Body of pancreas (tissue), 4 donors: Measurements from ENCODE around the gene KCNAB1. TPM values are rescaled to one million over a fixed set of nuclear protein-coding genes. Genes with fewer than 3 reads are reported as not detected.

Source experiments
- ATAC-seq: fragments of 150-250 bp; one replicate; pipeline ENCODE4 v1.9.1; 2016
- DNase-seq, 4 donors: peaks; one replicate each; pipeline ENCODE4 v3.0.0-alpha.2; 2019
- H3K27ac ChIP-seq, 4 donors: fragments of 200-600 bp; sonication (generic); 1 replicate in 3 of 4; 2 replicates in 1 of 4; pipeline versions ENCODE4 v1.5.1 to v1.6.1; 2016 to 2019; ENCODE audit warnings: mild to moderate bottlenecking in 1 of 4, mixed read lengths in 1 of 4, moderate library complexity in 1 of 4
- H3K27me3 ChIP-seq, 2 donors: fragments of 200-600 bp; sonication (generic); one replicate each; pipeline ENCODE4 v1.6.0; 2016; ENCODE audit warnings: mild to moderate bottlenecking in 1 of 2
- H3K36me3 ChIP-seq, 2 donors: fragments of 200-600 bp; sonication (generic); replicated peaks in 1 of 2; 2 replicates each; pipeline ENCODE4 v1.5.1; 2016; ENCODE audit warnings: low read depth in 2 of 2; ENCODE audit not compliant: insufficient read depth in 1 of 2
- H3K4me1 ChIP-seq: fragments of 200-600 bp; sonication (generic); one replicate; pipeline ENCODE4 v1.6.0; 2016
- H3K4me3 ChIP-seq, 2 donors: fragments of 200-600 bp; sonication (generic); 1 replicate in 1 of 2; 2 replicates in 1 of 2; pipeline ENCODE4 v1.5.1; 2016 to 2019
- H3K9me3 ChIP-seq, 3 donors: fragments of 200-600 bp; sonication (generic); 1 replicate in 2 of 3; 2 replicates in 1 of 3; pipeline ENCODE4 v1.5.1; 2016
- POLR2A ChIP-seq, 3 donors: fragments of 450-650 bp; IDR thresholded peaks; one replicate each; pipeline ENCODE4 v1.6.1; 2016; ENCODE audit warnings: antibody characterized with exemption in 3 of 3, mild to moderate bottlenecking in 2 of 3
- WGBS, 2 donors: methylation state at CpG; one replicate each; pipeline ENCODE4 v1.1.5; 2017; 5-methylcytosine and 5-hydroxymethylcytosine counted together
- intact Hi-C: fragments of 100-400 bp; cut with DNase I; formaldehyde crosslinking; loops from one replicate; pipeline ENCODE4 v1.15.1; 2023
- total RNA-seq, 2 donors: library from RNA; depleted of rRNA; stranded (reverse); fragments of >200 nt; gene quantifications; one replicate each; pipeline ENCODE4 v1.1.0, GENCODE V29; 2016
- TF ChIP-seq, protein P1 (sequence below), 7 experiments: fragments of 450-650 bp in 4 of 7; fragments of 200-600 bp in 3 of 7; sonication (generic) in 3 of 7; IDR thresholded peaks; one replicate each; pipeline ENCODE4 v1.5.1; 2016 to 2019; ENCODE audit warnings: antibody characterized with exemption in 7 of 7

Gene KCNAB1
- total RNA-seq, 2 donors from 2014 or later = 5.2 to 5.3 TPM

DNA sequence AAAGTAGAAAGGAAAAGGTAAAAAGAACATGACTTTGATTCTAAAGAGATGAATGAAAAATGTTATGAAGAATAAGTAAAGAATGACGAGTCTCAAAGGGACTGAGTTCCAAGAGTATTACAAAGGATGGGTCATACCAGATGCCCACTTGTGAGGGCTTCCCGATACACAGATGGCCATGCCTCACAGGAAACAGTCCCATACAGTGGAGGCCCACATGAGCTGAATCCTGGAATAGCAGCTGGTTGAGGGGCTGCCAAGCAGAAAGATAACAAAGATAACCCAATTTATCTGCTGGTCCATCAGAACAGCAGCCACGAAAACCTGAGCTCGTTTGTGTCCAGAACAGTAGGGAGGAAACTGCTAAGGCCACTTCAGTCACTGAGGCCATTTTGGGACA lies 430.9 kb downstream of the KCNAB1 start:
- no peak for DNase-seq
- no peak for ATAC-seq
- no peak for TF ChIP-seq POLR2A (IDR thresholded peaks at IDR 0.05)
- TF ChIP-seq, protein P1, sequence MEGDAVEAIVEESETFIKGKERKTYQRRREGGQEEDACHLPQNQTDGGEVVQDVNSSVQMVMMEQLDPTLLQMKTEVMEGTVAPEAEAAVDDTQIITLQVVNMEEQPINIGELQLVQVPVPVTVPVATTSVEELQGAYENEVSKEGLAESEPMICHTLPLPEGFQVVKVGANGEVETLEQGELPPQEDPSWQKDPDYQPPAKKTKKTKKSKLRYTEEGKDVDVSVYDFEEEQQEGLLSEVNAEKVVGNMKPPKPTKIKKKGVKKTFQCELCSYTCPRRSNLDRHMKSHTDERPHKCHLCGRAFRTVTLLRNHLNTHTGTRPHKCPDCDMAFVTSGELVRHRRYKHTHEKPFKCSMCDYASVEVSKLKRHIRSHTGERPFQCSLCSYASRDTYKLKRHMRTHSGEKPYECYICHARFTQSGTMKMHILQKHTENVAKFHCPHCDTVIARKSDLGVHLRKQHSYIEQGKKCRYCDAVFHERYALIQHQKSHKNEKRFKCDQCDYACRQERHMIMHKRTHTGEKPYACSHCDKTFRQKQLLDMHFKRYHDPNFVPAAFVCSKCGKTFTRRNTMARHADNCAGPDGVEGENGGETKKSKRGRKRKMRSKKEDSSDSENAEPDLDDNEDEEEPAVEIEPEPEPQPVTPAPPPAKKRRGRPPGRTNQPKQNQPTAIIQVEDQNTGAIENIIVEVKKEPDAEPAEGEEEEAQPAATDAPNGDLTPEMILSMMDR (IDR thresholded peaks at IDR 0.05) = no peak
- Histone ChIP-seq H3K27me3 (no peaks in the 10 kb centered on the region), H3K9me3 (no peaks in the 10 kb centered on the region), H3K4me3 (no peak overlapping the region), H3K4me1 (peaks cover 66% of the 10 kb centered on the region), H3K36me3 (no peaks in the 10 kb centered on the region), H3K27ac (no peak overlapping the region)
- 33 to 42% methylated on average over 4 of the region's 4 CpGs for WGBS, 2 donors
- intact Hi-C loops = no loop called here

DNA sequence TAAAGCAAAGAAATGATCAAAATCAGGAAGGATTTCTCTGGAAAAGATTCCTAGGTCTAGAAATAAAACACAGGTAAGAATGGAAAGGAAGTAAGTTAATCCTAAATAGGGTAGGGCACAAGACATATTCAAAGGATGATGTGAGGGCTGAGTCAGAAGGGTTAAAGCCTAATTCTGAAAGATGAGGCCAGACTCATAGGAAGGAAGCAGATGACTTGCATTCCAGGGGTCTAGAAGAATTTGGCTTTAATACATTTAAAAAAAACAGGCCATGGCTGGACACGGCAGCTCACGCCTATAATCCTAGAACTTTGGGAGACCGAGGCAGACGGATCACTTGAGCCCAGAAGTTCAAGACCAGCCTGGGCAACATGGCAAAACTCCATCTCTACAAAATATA lies 431.4 kb downstream of the KCNAB1 start:
- H3K27ac ChIP-seq = no peak overlapping the region

DNA sequence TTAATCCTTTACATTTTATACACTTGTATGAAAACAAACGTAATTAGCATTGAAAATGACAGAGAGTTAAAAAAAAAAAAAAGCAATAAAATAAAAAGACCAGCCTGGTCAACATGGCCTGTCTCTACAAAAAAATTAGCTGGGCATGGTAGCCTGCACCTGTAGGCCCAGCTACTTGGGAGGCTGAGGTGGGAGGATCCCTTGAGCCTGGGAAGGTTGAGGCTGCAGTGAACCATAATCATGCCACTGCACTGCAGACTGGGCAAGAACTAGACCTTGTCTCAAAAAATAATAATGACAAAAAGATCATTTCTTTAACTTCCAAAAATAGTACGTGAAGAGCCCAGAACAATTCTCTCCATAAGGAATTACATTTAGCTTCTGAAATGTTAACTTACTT lies 432.6 kb downstream of the KCNAB1 start:
- TF ChIP-seq, protein P1 (IDR thresholded peaks at IDR 0.05) = no peak
- no peak for TF ChIP-seq POLR2A (IDR thresholded peaks at IDR 0.05)
- Histone ChIP-seq H3K9me3 (no peaks in the 10 kb centered on the region), H3K27ac (no peak overlapping the region), H3K4me1 (peaks cover 51% of the 10 kb centered on the region), H3K27me3 (no peaks in the 10 kb centered on the region), H3K36me3 (no peaks in the 10 kb centered on the region), H3K4me3 (no peak overlapping the region)
- intact Hi-C loops = no loop called here
- ATAC-seq = no peak
- 39 to 41% methylated on average over 2 of the region's 2 CpGs for WGBS, 2 donors
- DNase-seq = no peak

More for the DNA sequence above, 431.4 kb downstream of the KCNAB1 start:
- H3K4me1 ChIP-seq = peaks cover 63% of the 10 kb centered on the region
- no peaks in the 10 kb centered on the region for H3K27me3 ChIP-seq
- H3K4me3 ChIP-seq = no peak overlapping the region
- intact Hi-C loops = no loop called here
- 89 to 94% methylated on average over 4 of the region's 4 CpGs for WGBS, 2 donors
- H3K9me3 ChIP-seq = no peaks in the 10 kb centered on the region
- ATAC-seq (no peak), DNase-seq (no peak)
- TF ChIP-seq, protein P1 (IDR thresholded peaks at IDR 0.05) = no peak
- H3K36me3 ChIP-seq = no peaks in the 10 kb centered on the region

DNA sequence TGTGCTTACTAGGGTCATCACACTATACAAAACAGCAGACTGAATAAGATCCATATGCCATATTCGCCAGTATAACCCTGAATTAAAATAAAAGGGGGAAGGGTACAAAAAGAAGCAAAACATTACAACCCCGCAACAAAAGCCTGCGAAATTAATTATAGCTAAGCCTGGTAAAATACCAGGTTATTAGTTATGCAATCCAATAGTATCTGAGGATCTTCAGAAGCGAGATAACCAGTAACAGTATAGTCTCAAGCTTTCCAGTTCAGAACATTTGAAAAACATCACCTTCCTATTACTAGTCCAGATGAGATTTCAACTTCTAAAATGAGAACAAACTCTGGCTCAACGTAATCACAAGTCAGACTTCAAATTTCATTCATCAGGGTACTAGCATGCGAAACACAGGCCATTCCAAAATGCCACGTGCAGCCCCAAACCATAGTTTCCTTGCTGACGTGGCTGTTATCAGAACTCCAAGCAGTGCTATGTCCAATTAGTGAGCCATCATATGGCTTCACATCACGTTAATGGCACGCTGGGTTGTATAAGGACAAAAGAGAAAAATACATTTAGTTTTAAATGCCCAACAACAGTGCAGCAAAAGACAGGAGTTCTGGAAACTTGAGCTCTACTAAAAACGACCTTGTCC lies 433.5 kb downstream of the KCNAB1 start:
- H3K27ac ChIP-seq = peak overlapping the region in 3 of 4 donors; percentile 91 to 98 (median 95)
- ATAC-seq (peak; percentile 36), DNase-seq (peak; percentile 43 to 67 (median 56))
- intact Hi-C loops = no loop called here
- 7 to 16% methylated on average over 11 of the region's 11 CpGs for WGBS, 2 donors
- no peaks in the 10 kb centered on the region for H3K27me3 ChIP-seq
- H3K4me1 ChIP-seq = peaks cover 49% of the 10 kb centered on the region
- TF ChIP-seq, protein P1 (IDR thresholded peaks at IDR 0.05) = no peak
- peak in 1 of 3 donors; percentile 15 for TF ChIP-seq POLR2A (IDR thresholded peaks at IDR 0.05)
- no peaks in the 10 kb centered on the region for H3K9me3 ChIP-seq
- H3K36me3 ChIP-seq = no peaks in the 10 kb centered on the region
- H3K4me3 ChIP-seq = peak overlapping the region; percentile 54 to 70

DNA sequence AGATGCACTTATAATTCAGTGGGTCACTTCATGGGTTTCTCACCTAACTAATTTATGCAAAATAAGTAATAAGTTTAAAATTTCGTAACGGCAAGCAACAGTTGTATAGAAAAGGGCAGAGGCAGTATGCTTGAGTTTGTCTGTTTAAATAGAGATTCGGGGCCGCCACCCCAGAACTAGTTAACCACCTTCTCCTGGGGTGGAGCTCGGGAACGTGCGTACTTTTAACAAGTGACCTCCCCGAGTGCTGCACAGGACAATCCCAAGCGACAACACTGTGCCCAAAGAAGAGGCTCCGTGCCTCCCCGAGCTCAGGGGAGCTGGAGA lies 434.1 kb downstream of the KCNAB1 start:
- WGBS, 2 donors = 0% methylated on average over 4 to 11 of the region's 11 CpGs
- ATAC-seq = no peak
- intact Hi-C loops = no loop called here

More for the DNA sequence above, 434.1 kb downstream of the KCNAB1 start:
- no peaks in the 10 kb centered on the region for H3K27me3 ChIP-seq
- TF ChIP-seq, protein P1 (IDR thresholded peaks at IDR 0.05) = no peak
- TF ChIP-seq POLR2A (IDR thresholded peaks at IDR 0.05) = no peak
- no peaks in the 10 kb centered on the region for H3K9me3 ChIP-seq
- H3K4me3 ChIP-seq = peak overlapping the region; percentile 54 to 70
- H3K4me1 ChIP-seq = peaks cover 49% of the 10 kb centered on the region
- DNase-seq = no peak
- H3K27ac ChIP-seq = peak overlapping the region; percentile 91 to 98 (median 93)
- H3K36me3 ChIP-seq = no peaks in the 10 kb centered on the region
